GM08714 (cell line): ENCODE data around the gene CARS2.
"Not testable (repeated sequence)": the region's sequence is repeated elsewhere in the genome, so short reads cannot be mapped to it uniquely, and the experiment has no call there.

ENCODE experiments used
- H3K4me3 ChIP-seq: fragments of 200-500 bp; sonication (Bioruptor generic); 2 replicates; pipeline ENCODE4 v1.5.1; 2014; ENCODE audit warnings: mild to moderate bottlenecking, low read length, inconsistent platforms
- ZNF274 ChIP-seq: IDR thresholded peaks from 2 replicates; pipeline ENCODE4 v1.6.1; 2012; ENCODE audit warnings: mild to moderate bottlenecking, low read depth, low read length

CARS2 gene

GRCh38 chr13:110714797-110715394 is 9.0 kb upstream of the CARS2 start:
- TF ChIP-seq ZNF274: no peak
- H3K4me3 ChIP-seq: peak overlapping the region; percentile 92

- peak overlapping the region; percentile 92 for H3K4me3 ChIP-seq
- TF ChIP-seq ZNF274: no peak
Observed at GRCh38 chr13:110713981-110714796, 8.3 kb upstream of the CARS2 start.

GRCh38 chr13:110713642-110713952 is 7.7 kb upstream of the CARS2 start, which contains the start of gene ING1:
Gene ING1, plus strand, starts transcription at chr13:110713700. Its CDS starts 450 bp downstream, at chr13:110714150.
- H3K4me3 ChIP-seq: peak within 1 kb of the TSS; percentile 92
- no peak for TF ChIP-seq ZNF274

GRCh38 chr13:110712849-110713641 is 7.1 kb upstream of the CARS2 start:
- peak overlapping the region; percentile 84 for H3K4me3 ChIP-seq
- no peak for TF ChIP-seq ZNF274

- TF ChIP-seq ZNF274: no peak
- H3K4me3 ChIP-seq: peak overlapping the region; percentile 92
Observed at GRCh38 chr13:110712081-110712848, 6.3 kb upstream of the CARS2 start.

- peak overlapping the region; percentile 57; the same call in 1 of the 2 replicates for H3K4me3 ChIP-seq
- no peak for TF ChIP-seq ZNF274
Observed at GRCh38 chr13:110706570-110707372, 855 bp upstream of the CARS2 start.

GRCh38 chr13:110705356-110705825 is 525 bp downstream of the CARS2 start:
- H3K4me3 ChIP-seq: peak overlapping the region; percentile 94
- no peak for TF ChIP-seq ZNF274

- TF ChIP-seq ZNF274: no peak
- no peak overlapping the region for H3K4me3 ChIP-seq
Observed at GRCh38 chr13:110702591-110703526, 3.1 kb downstream of the CARS2 start.

- no peak for TF ChIP-seq ZNF274
- no peak overlapping the region for H3K4me3 ChIP-seq
Observed at GRCh38 chr13:110702089-110702488, 3.8 kb downstream of the CARS2 start.

- not testable (repeated sequence) for H3K4me3 ChIP-seq
Observed at GRCh38 chr13:110701061-110701460, 4.9 kb downstream of the CARS2 start.

- TF ChIP-seq ZNF274: no peak
- H3K4me3 ChIP-seq: no peak overlapping the region
Observed at GRCh38 chr13:110700641-110701040, 5.3 kb downstream of the CARS2 start.

GRCh38 chr13:110700186-110700585 is 5.7 kb downstream of the CARS2 start:
- no peak overlapping the region for H3K4me3 ChIP-seq
- TF ChIP-seq ZNF274: no peak
